Lower leg skin (tissue), 3 donors: Measurements from ENCODE around the gene ATP13A3.

ENCODE experiments used
- POLR2A ChIP-seq, 2 donors: fragments of 450-650 bp; IDR thresholded peaks; one replicate each; pipeline ENCODE4 v1.6.1; 2016 to 2017; ENCODE audit warnings: antibody characterized with exemption in 2 of 2, mild to moderate bottlenecking in 1 of 2, moderate library complexity in 1 of 2
- TF ChIP-seq, protein P1 (sequence below), 3 donors: fragments of 450-650 bp; IDR thresholded peaks; one replicate each; pipeline ENCODE4 v1.5.1; 2016; ENCODE audit warnings: antibody characterized with exemption in 3 of 3, mild to moderate bottlenecking in 3 of 3, moderate library complexity in 2 of 3

DNA sequence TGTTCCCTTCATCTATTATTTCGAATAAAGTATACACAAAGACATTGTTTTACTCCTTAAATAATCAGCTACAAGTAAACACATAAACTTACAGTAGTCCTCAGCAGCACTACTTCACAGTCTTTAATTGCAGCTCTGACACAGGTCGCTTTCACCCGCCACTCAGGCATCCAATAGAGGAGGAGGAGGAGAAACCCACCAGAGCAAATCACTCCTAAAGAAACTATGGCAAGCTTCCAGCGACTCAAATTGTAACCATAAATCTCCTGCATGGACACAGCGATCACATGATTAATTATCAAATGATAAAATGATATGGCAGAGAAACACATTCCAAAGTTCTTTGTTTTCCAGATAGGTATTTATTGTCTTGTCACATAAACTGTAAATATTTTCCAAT, 26.2 kb downstream of the ATP13A3 start:
- no peak for TF ChIP-seq POLR2A (IDR thresholded peaks at IDR 0.05)
- TF ChIP-seq, protein P1, sequence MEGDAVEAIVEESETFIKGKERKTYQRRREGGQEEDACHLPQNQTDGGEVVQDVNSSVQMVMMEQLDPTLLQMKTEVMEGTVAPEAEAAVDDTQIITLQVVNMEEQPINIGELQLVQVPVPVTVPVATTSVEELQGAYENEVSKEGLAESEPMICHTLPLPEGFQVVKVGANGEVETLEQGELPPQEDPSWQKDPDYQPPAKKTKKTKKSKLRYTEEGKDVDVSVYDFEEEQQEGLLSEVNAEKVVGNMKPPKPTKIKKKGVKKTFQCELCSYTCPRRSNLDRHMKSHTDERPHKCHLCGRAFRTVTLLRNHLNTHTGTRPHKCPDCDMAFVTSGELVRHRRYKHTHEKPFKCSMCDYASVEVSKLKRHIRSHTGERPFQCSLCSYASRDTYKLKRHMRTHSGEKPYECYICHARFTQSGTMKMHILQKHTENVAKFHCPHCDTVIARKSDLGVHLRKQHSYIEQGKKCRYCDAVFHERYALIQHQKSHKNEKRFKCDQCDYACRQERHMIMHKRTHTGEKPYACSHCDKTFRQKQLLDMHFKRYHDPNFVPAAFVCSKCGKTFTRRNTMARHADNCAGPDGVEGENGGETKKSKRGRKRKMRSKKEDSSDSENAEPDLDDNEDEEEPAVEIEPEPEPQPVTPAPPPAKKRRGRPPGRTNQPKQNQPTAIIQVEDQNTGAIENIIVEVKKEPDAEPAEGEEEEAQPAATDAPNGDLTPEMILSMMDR (IDR thresholded peaks at IDR 0.05): no peak
